ENCODE data around the gene DHRSX.

- TF ChIP-seq CTCF (IDR thresholded peaks at IDR 0.05; ENCODE audit: low read depth, low read length) (no peak), POLR2A (IDR thresholded peaks at IDR 0.05; ENCODE audit: extremely low read depth, insufficient read length) (no peak), MAX (IDR thresholded peaks at IDR 0.05; ENCODE audit: low read depth, low read length) (no peak)
Observed at GRCh38 chrX:2546496-2546895, 45.7 kb upstream of the DHRSX start.

All from NB4 (cell line).